ENCODE data around the gene SEC24D. TPM values are rescaled to one million over a fixed set of nuclear protein-coding genes. Genes with fewer than 3 reads are reported as not detected.

The SEC24D gene, protein sequence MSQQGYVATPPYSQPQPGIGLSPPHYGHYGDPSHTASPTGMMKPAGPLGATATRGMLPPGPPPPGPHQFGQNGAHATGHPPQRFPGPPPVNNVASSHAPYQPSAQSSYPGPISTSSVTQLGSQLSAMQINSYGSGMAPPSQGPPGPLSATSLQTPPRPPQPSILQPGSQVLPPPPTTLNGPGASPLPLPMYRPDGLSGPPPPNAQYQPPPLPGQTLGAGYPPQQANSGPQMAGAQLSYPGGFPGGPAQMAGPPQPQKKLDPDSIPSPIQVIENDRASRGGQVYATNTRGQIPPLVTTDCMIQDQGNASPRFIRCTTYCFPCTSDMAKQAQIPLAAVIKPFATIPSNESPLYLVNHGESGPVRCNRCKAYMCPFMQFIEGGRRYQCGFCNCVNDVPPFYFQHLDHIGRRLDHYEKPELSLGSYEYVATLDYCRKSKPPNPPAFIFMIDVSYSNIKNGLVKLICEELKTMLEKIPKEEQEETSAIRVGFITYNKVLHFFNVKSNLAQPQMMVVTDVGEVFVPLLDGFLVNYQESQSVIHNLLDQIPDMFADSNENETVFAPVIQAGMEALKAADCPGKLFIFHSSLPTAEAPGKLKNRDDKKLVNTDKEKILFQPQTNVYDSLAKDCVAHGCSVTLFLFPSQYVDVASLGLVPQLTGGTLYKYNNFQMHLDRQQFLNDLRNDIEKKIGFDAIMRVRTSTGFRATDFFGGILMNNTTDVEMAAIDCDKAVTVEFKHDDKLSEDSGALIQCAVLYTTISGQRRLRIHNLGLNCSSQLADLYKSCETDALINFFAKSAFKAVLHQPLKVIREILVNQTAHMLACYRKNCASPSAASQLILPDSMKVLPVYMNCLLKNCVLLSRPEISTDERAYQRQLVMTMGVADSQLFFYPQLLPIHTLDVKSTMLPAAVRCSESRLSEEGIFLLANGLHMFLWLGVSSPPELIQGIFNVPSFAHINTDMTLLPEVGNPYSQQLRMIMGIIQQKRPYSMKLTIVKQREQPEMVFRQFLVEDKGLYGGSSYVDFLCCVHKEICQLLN
- 12.2 to 17.5 TPM (median 15.9 TPM) in 5 replicates for total RNA-seq (2022; extraction: Qiagen RNA extraction)

GRCh38 chr4:118835571-118836300 is at the start of gene SEC24D:
TSS of gene SEC24D (minus strand) at chr4:118836126. CDS start at chr4:118833696, 2,430 bp downstream.

DNA sequence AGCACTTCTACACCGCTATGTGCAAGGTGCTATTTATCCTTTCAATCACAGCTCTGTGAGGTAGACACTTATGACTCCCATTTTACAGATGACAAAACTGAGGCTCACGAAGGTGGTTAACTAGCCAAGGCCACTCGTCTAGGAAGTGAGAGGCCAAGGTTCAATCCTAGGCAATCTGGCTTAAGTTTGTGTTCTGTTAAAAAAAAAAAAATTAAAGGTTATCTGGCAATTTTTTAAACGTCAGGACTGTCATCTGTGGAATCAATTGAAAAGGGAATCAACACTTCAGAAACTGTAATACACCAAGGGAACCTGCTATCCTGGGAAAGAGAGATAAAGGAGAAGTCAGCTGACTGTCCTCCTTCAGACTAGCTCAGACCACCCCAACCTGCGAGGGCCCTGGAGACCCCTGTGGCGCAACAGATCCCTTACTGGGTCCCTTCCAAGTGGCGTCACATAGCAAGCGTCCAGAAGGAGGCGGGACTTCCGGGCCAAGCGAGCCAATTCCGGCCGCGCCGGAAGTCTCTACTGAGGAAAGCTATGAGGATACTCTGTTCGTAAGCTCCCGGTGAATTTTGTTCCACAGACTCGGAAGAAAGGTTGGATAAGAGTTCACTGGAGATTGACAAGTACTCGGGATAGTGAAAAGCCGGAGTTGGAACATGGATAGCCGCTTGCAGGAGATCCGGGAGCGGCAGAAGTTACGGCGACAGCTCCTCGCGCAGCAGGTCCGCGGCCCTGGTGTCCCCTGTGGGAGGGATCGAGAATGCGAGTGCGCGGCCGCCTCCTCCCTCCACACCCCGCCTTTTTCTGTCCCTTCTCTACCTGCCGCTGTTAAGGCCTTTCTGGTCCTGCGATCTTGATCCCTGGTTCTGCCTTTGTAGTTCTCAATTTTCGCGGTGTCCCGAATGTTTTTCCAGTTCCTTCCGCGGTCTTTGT is 150.8 kb downstream of the SEC24D start, which contains the start of gene METTL14:
TSS of gene METTL14 (plus strand) at position 520 of the 939 bp plus-strand sequence. CDS start at position 663, 143 bp downstream.

Other genes starting within 250 kb of the SEC24D start
- 13.7 to 20.9 TPM (median 17.3 TPM) in 5 replicates for gene METTL14, start 150.7 kb downstream of the SEC24D start, total RNA-seq (2022; extraction: Qiagen RNA extraction)
- gene SYNPO2, start 52.7 kb upstream of the SEC24D start, total RNA-seq (2022; extraction: Qiagen RNA extraction), result 0.72 to 1.3 TPM (median 1.0 TPM) in 5 replicates